ENCODE results near the gene PIP5K1C.

PIP5K1C gene

GRCh38 chr19:3658870-3659745 lies 41.2 kb downstream of the PIP5K1C start:
- no peak overlapping the region for H3K4me3 ChIP-seq (ENCODE audit: low read depth, low read length)
- no peak for DNase-seq (ENCODE audit: low read depth)
- TF ChIP-seq CTCF (IDR thresholded peaks at IDR 0.05; ENCODE audit: control insufficient read depth, extremely low read depth, insufficient read depth): no peak

GRCh38 chr19:3658004-3658869 lies 42.0 kb downstream of the PIP5K1C start:
- TF ChIP-seq CTCF (IDR thresholded peaks at IDR 0.05; ENCODE audit: control insufficient read depth, extremely low read depth, insufficient read depth): no peak
- H3K4me3 ChIP-seq (ENCODE audit: low read depth, low read length): no peak overlapping the region
- DNase-seq (ENCODE audit: low read depth): peak; percentile 55

GRCh38 chr19:3657395-3657769 lies 42.9 kb downstream of the PIP5K1C start:
- TF ChIP-seq CTCF (IDR thresholded peaks at IDR 0.05; ENCODE audit: control insufficient read depth, extremely low read depth, insufficient read depth): no peak
- H3K4me3 ChIP-seq (ENCODE audit: low read depth, low read length): no peak overlapping the region
- DNase-seq (ENCODE audit: low read depth): no peak

- DNase-seq (ENCODE audit: low read depth): no peak
- no peak overlapping the region for H3K4me3 ChIP-seq (ENCODE audit: low read depth, low read length)
- no peak for TF ChIP-seq CTCF (IDR thresholded peaks at IDR 0.05; ENCODE audit: control insufficient read depth, extremely low read depth, insufficient read depth)
These were observed 43.4 kb downstream of the PIP5K1C start for GRCh38 chr19:3656747-3657394.

GRCh38 chr19:3656073-3656746 lies 44.1 kb downstream of the PIP5K1C start:
- no peak for TF ChIP-seq CTCF (IDR thresholded peaks at IDR 0.05; ENCODE audit: control insufficient read depth, extremely low read depth, insufficient read depth)
- DNase-seq (ENCODE audit: low read depth): no peak
- no peak overlapping the region for H3K4me3 ChIP-seq (ENCODE audit: low read depth, low read length)

- no peak for TF ChIP-seq CTCF (IDR thresholded peaks at IDR 0.05; ENCODE audit: control insufficient read depth, extremely low read depth, insufficient read depth)
- H3K4me3 ChIP-seq (ENCODE audit: low read depth, low read length): no peak overlapping the region
- no peak for DNase-seq (ENCODE audit: low read depth)
These were observed 44.7 kb downstream of the PIP5K1C start for GRCh38 chr19:3655402-3656072.

Data from LNCaP clone FGC (cell line).